Fibroblast of villous mesenchyme (primary cell): Measurements from ENCODE around the gene LRRC3C. TPM values are rescaled to one million over a fixed set of nuclear protein-coding genes. Genes with fewer than 3 reads are reported as not detected.

ENCODE experiments used
- DNase-seq: peaks from one replicate; pipeline ENCODE4 v3.0.0-alpha.2; 2010; ENCODE audit warnings: low read depth
- H3K4me3 ChIP-seq: 2 replicates; pipeline ENCODE4 v1.5.1; 2011; ENCODE audit warnings: low read depth, mild to moderate bottlenecking, low read length
- total RNA-seq: library from RNA; depleted of rRNA; stranded (reverse); fragments of >200 nt; gene quantifications from 2 replicates; pipeline ENCODE4 v1.2.3, GENCODE V29; 2012
- TF ChIP-seq, protein P1 (sequence below): IDR thresholded peaks from 2 replicates; pipeline ENCODE4 v1.5.1; 2012; ENCODE audit warnings: low read depth, mild to moderate bottlenecking, low read length; ENCODE audit not compliant: insufficient read depth

LRRC3C gene
- total RNA-seq, 1 donor = not detected

- DNase-seq = no peak
- TF ChIP-seq, protein P1, sequence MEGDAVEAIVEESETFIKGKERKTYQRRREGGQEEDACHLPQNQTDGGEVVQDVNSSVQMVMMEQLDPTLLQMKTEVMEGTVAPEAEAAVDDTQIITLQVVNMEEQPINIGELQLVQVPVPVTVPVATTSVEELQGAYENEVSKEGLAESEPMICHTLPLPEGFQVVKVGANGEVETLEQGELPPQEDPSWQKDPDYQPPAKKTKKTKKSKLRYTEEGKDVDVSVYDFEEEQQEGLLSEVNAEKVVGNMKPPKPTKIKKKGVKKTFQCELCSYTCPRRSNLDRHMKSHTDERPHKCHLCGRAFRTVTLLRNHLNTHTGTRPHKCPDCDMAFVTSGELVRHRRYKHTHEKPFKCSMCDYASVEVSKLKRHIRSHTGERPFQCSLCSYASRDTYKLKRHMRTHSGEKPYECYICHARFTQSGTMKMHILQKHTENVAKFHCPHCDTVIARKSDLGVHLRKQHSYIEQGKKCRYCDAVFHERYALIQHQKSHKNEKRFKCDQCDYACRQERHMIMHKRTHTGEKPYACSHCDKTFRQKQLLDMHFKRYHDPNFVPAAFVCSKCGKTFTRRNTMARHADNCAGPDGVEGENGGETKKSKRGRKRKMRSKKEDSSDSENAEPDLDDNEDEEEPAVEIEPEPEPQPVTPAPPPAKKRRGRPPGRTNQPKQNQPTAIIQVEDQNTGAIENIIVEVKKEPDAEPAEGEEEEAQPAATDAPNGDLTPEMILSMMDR = no peak
- H3K4me3 ChIP-seq = no peak overlapping the region
These were observed 66.9 kb downstream of the LRRC3C start for GRCh38 chr17:39994448-39994847.

Other genes with a start within 250 kb of the LRRC3C start
- 4.7 and 7.7 TPM in 2 replicates for gene PGAP3, start 239.7 kb upstream of the LRRC3C start, total RNA-seq
- 42.2 and 47.1 TPM in 2 replicates for gene ERBB2, start 227.7 kb upstream of the LRRC3C start, total RNA-seq
- 19.0 and 30.3 TPM in 2 replicates for gene MIEN1, start 197.2 kb upstream of the LRRC3C start, total RNA-seq
- 0.97 and 1.3 TPM in 2 replicates for gene GRB7, start 189.8 kb upstream of the LRRC3C start, total RNA-seq
- gene IKZF3, start 63.4 kb upstream of the LRRC3C start, total RNA-seq = under 0.01 TPM in 2 replicates
- not detected in 2 replicates for gene ZPBP2, start 59.5 kb upstream of the LRRC3C start, total RNA-seq
- gene GSDMB, start 9.1 kb upstream of the LRRC3C start, total RNA-seq = 5.2 and 5.8 TPM in 2 replicates
- gene ORMDL3, start 131 bp upstream of the LRRC3C start, total RNA-seq = 51.5 and 61.7 TPM in 2 replicates
- under 0.01 TPM in 1 of 2 replicates, not detected in the other for gene GSDMA, start 35.3 kb downstream of the LRRC3C start, total RNA-seq
- gene PSMD3, start 53.1 kb downstream of the LRRC3C start, total RNA-seq = 118 and 120 TPM in 2 replicates
- gene CSF3, start 87.7 kb downstream of the LRRC3C start, total RNA-seq = 0.97 and 4.3 TPM in 2 replicates
- 46.7 and 47.9 TPM in 2 replicates for gene MED24, start 126.7 kb downstream of the LRRC3C start, total RNA-seq
- gene THRA, start 135.2 kb downstream of the LRRC3C start, total RNA-seq = 19.0 and 27.2 TPM in 2 replicates
- 1.7 and 2.3 TPM in 2 replicates for gene NR1D1, start 172.9 kb downstream of the LRRC3C start, total RNA-seq
- 64.4 and 73.0 TPM in 2 replicates for gene MSL1, start 194.2 kb downstream of the LRRC3C start, total RNA-seq
- gene CASC3, start 212.8 kb downstream of the LRRC3C start, total RNA-seq = 42.5 and 51.8 TPM in 2 replicates
- gene RAPGEFL1, start 249.7 kb downstream of the LRRC3C start, total RNA-seq = 2.2 and 2.6 TPM in 2 replicates